Subcutaneous abdominal adipose tissue (tissue), 5 donors: ENCODE measurements around the gene TMPRSS6.
"Not testable (repeated sequence)": the region's sequence is repeated elsewhere in the genome, so short reads cannot be mapped to it uniquely, and the experiment has no call there.

Experiments
- H3K27ac ChIP-seq: one replicate; pipeline ENCODE4 v1.7.0; 2013; ENCODE audit warnings: low read depth, mild to moderate bottlenecking, inconsistent platforms, low read length, moderate library complexity
- H3K27me3 ChIP-seq, 5 donors: one replicate each; pipeline ENCODE4 v1.7.0; 2013; ENCODE audit warnings: low read length in 5 of 5, inconsistent platforms in 1 of 5; ENCODE audit not compliant: control insufficient read depth in 5 of 5, insufficient read depth in 4 of 5
- H3K36me3 ChIP-seq, 5 donors: one replicate each; pipeline ENCODE4 v1.7.0; 2013; ENCODE audit warnings: low read length in 5 of 5; ENCODE audit not compliant: control insufficient read depth in 5 of 5, insufficient read depth in 5 of 5
- H3K4me1 ChIP-seq, 5 donors: one replicate each; pipeline ENCODE4 v1.7.0; 2013; ENCODE audit warnings: low read length in 5 of 5, mild to moderate bottlenecking in 3 of 5, moderate library complexity in 1 of 5; ENCODE audit not compliant: control insufficient read depth in 5 of 5, insufficient read depth in 5 of 5
- H3K4me3 ChIP-seq, 5 donors: one replicate each; pipeline ENCODE4 v1.7.0; 2013; ENCODE audit warnings: low read length in 5 of 5, low read depth in 1 of 5
- H3K9ac ChIP-seq, 5 donors: one replicate each; pipeline ENCODE4 v1.7.0; 2013; ENCODE audit warnings: low read length in 5 of 5, mild to moderate bottlenecking in 4 of 5, moderate library complexity in 3 of 5
- H3K9me3 ChIP-seq, 5 donors: one replicate each; pipeline ENCODE4 v1.7.0; 2013; ENCODE audit warnings: low read length in 5 of 5; ENCODE audit not compliant: control insufficient read depth in 5 of 5
- donor health status: healthy.
- donor health status: healthy.
- donor health status: healthy.
- donor health status: healthy.
- donor health status: healthy.

Gene TMPRSS6

GRCh38 chr22:37071850-37072592 lies 37.5 kb downstream of the TMPRSS6 start:
- H3K36me3 ChIP-seq, H3K4me3 ChIP-seq, H3K27ac ChIP-seq, H3K9ac ChIP-seq, H3K4me1 ChIP-seq: not testable (repeated sequence)
- H3K9me3 ChIP-seq: peaks cover 0 to 12% (median 0%) of the 10 kb centered on the region in 5 donors
- peaks cover 29 to 65% (median 52%) of the 10 kb centered on the region in 5 donors for H3K27me3 ChIP-seq

- H3K27ac ChIP-seq: no peak overlapping the region
- H3K36me3 ChIP-seq: no peaks in the 10 kb centered on the region
- H3K9me3 ChIP-seq: peaks cover 0 to 12% (median 0%) of the 10 kb centered on the region in 5 donors
- no peak overlapping the region for H3K9ac ChIP-seq
- no peaks in the 10 kb centered on the region for H3K4me1 ChIP-seq
- H3K27me3 ChIP-seq: peaks cover 29 to 67% (median 48%) of the 10 kb centered on the region in 5 donors
- H3K4me3 ChIP-seq: no peak overlapping the region
These were observed 38.8 kb downstream of the TMPRSS6 start for GRCh38 chr22:37070744-37071143.

GRCh38 chr22:37070334-37070733 lies 39.2 kb downstream of the TMPRSS6 start:
- Histone ChIP-seq H3K4me3 (no peak overlapping the region), H3K9ac (no peak overlapping the region), H3K4me1 (no peaks in the 10 kb centered on the region), H3K27ac (no peak overlapping the region), H3K9me3 (peaks cover 0 to 12% (median 0%) of the 10 kb centered on the region in 5 donors), H3K36me3 (no peaks in the 10 kb centered on the region), H3K27me3 (peaks cover 32 to 67% (median 47%) of the 10 kb centered on the region in 5 donors)

GRCh38 chr22:37069719-37070118 lies 39.8 kb downstream of the TMPRSS6 start:
- peaks cover 32 to 64% (median 44%) of the 10 kb centered on the region in 5 donors for H3K27me3 ChIP-seq
- no peaks in the 10 kb centered on the region for H3K4me1 ChIP-seq
- no peak overlapping the region for H3K27ac ChIP-seq
- peaks cover 0 to 12% (median 0%) of the 10 kb centered on the region in 5 donors for H3K9me3 ChIP-seq
- no peak overlapping the region for H3K9ac ChIP-seq
- H3K4me3 ChIP-seq: no peak overlapping the region
- no peaks in the 10 kb centered on the region for H3K36me3 ChIP-seq

GRCh38 chr22:37069319-37069718 lies 40.2 kb downstream of the TMPRSS6 start:
- Histone ChIP-seq H3K4me1 (no peaks in the 10 kb centered on the region), H3K9me3 (peaks cover 0 to 12% (median 0%) of the 10 kb centered on the region in 5 donors), H3K27me3 (peaks cover 34 to 61% (median 40%) of the 10 kb centered on the region in 5 donors), H3K9ac (no peak overlapping the region), H3K36me3 (no peaks in the 10 kb centered on the region), H3K27ac (no peak overlapping the region), H3K4me3 (no peak overlapping the region)

GRCh38 chr22:37068859-37069258 lies 40.7 kb downstream of the TMPRSS6 start:
- no peak overlapping the region for H3K9ac ChIP-seq
- H3K9me3 ChIP-seq: peaks cover 0 to 12% (median 0%) of the 10 kb centered on the region in 5 donors
- no peak overlapping the region for H3K4me3 ChIP-seq
- peaks cover 31 to 57% (median 37%) of the 10 kb centered on the region in 5 donors for H3K27me3 ChIP-seq
- no peaks in the 10 kb centered on the region for H3K4me1 ChIP-seq
- no peak overlapping the region for H3K27ac ChIP-seq
- H3K36me3 ChIP-seq: no peaks in the 10 kb centered on the region

- Histone ChIP-seq H3K9ac (no peak overlapping the region), H3K36me3 (no peaks in the 10 kb centered on the region), H3K27ac (no peak overlapping the region), H3K4me1 (peaks cover 0 to 10% (median 4%) of the 10 kb centered on the region in 5 donors), H3K4me3 (no peak overlapping the region), H3K9me3 (peaks cover 0 to 8% (median 0%) of the 10 kb centered on the region in 5 donors), H3K27me3 (peaks cover 28 to 53% (median 37%) of the 10 kb centered on the region in 5 donors)
These were observed 42.1 kb downstream of the TMPRSS6 start for GRCh38 chr22:37067428-37067827.

GRCh38 chr22:37065961-37066360 lies 43.6 kb downstream of the TMPRSS6 start:
- H3K9me3 ChIP-seq: no peaks in the 10 kb centered on the region
- peaks cover 32 to 52% (median 37%) of the 10 kb centered on the region in 5 donors for H3K27me3 ChIP-seq
- H3K4me3 ChIP-seq: no peak overlapping the region
- H3K9ac ChIP-seq: no peak overlapping the region
- H3K36me3 ChIP-seq: peaks cover 0 to 9% (median 2%) of the 10 kb centered on the region in 5 donors
- H3K4me1 ChIP-seq: peaks cover 0 to 10% (median 4%) of the 10 kb centered on the region in 5 donors
- H3K27ac ChIP-seq: no peak overlapping the region

- peaks cover 0 to 15% (median 2%) of the 10 kb centered on the region in 5 donors for H3K36me3 ChIP-seq
- H3K27me3 ChIP-seq: peaks cover 30 to 44% (median 35%) of the 10 kb centered on the region in 5 donors
- H3K27ac ChIP-seq: no peak overlapping the region
- H3K9ac ChIP-seq: no peak overlapping the region
- H3K4me3 ChIP-seq: no peak overlapping the region
- H3K4me1 ChIP-seq: peaks cover 0 to 10% (median 4%) of the 10 kb centered on the region in 5 donors
- H3K9me3 ChIP-seq: no peaks in the 10 kb centered on the region
These were observed 44.3 kb downstream of the TMPRSS6 start for GRCh38 chr22:37065180-37065579.

- peaks cover 0 to 10% (median 4%) of the 10 kb centered on the region in 5 donors for H3K4me1 ChIP-seq
- H3K27me3 ChIP-seq: peaks cover 24 to 38% (median 29%) of the 10 kb centered on the region in 5 donors
- no peaks in the 10 kb centered on the region for H3K9me3 ChIP-seq
- no peak overlapping the region for H3K4me3 ChIP-seq
- peaks cover 0 to 22% (median 5%) of the 10 kb centered on the region in 5 donors for H3K36me3 ChIP-seq
- no peak overlapping the region for H3K27ac ChIP-seq
- H3K9ac ChIP-seq: no peak overlapping the region
These were observed 45.0 kb downstream of the TMPRSS6 start for GRCh38 chr22:37064553-37064952.
